Kidney (tissue), 14 donors: ENCODE results near the gene NCKAP5. TPM values are rescaled to one million over a fixed set of nuclear protein-coding genes. Genes with fewer than 3 reads are reported as not detected.

ENCODE experiments used
- DNase-seq, 5 donors: peaks; one replicate each; pipeline ENCODE4 v3.0.0-alpha.2; 2013 to 2020
- FAIRE-seq: peaks from 2 replicates; lab custom pipeline; 2012; peaks lifted over from hg19 to GRCh38; lab: Jason Lieb, UNC
- H3K27ac ChIP-seq, 2 donors: one replicate each; pipeline ENCODE4 v1.7.0; 2013; ENCODE audit warnings: low read depth in 2 of 2, low read length in 2 of 2, inconsistent platforms in 1 of 2
- H3K27me3 ChIP-seq: one replicate; pipeline ENCODE4 v1.7.1; 2013; ENCODE audit warnings: low read length, inconsistent platforms; ENCODE audit not compliant: control insufficient read depth, insufficient read depth
- H3K36me3 ChIP-seq, 3 donors: one replicate each; pipeline versions ENCODE4 v1.7.0 to v1.7.1; 2013; ENCODE audit warnings: low read length in 3 of 3, control low read depth in 1 of 3, inconsistent platforms in 1 of 3; ENCODE audit not compliant: insufficient read depth in 3 of 3, control insufficient read depth in 2 of 3
- H3K4me1 ChIP-seq, 3 donors: one replicate each; pipeline versions ENCODE4 v1.7.0 to v1.7.1; 2013; ENCODE audit warnings: low read length in 3 of 3, inconsistent platforms in 1 of 3, low read depth in 1 of 3; ENCODE audit not compliant: control insufficient read depth in 2 of 3, insufficient read depth in 2 of 3
- H3K4me3 ChIP-seq, 3 donors: one replicate each; pipeline versions ENCODE4 v1.7.0 to v1.8.1; 2013; ENCODE audit warnings: low read length in 3 of 3, control low read depth in 1 of 3, inconsistent platforms in 1 of 3
- H3K9ac ChIP-seq, 3 donors: one replicate each; pipeline versions ENCODE4 v1.7.0 to v1.7.1; 2013; ENCODE audit warnings: low read length in 3 of 3, control low read depth in 1 of 3, inconsistent platforms in 1 of 3
- H3K9me3 ChIP-seq, 3 donors: one replicate each; pipeline versions ENCODE4 v1.7.0 to v1.7.1; 2013; ENCODE audit warnings: low read length in 3 of 3, control low read depth in 1 of 3, inconsistent platforms in 1 of 3; ENCODE audit not compliant: control insufficient read depth in 2 of 3, insufficient read depth in 1 of 3
- intact Hi-C: fragments of 100-400 bp; cut with DNase I; formaldehyde crosslinking; loops from one replicate; pipeline ENCODE4 v1.11.1; 2022
- polyA plus RNA-seq: library from polyadenylated mRNA; stranded (reverse); fragments of 350-450 nt; fragmentation: Illumina TruSeq; extraction: RNeasy Lipid Tissue Mini Kit (QIAGEN cat#74804); gene quantifications from one replicate; pipeline ENCODE4 v1.2.3, GENCODE V29; 2014; ENCODE audit warnings: low read depth, low replicate concordance; ENCODE audit not compliant: insufficient read depth
- total RNA-seq: library from RNA; stranded (reverse); fragmentation: NEBNext Ultra II Directional; extraction: Animal tissue kit (Norgen Biotek cat#: 25700); gene quantifications from one replicate; pipeline ENCODE4 v1.2.1, GENCODE V29; 2021
- TF ChIP-seq, protein P1 (sequence below): IDR thresholded peaks from 3 replicates; pipeline ENCODE4 v1.5.1; 2012; ENCODE audit warnings: mild to moderate bottlenecking, moderate library complexity, borderline replicate concordance; ENCODE audit not compliant: insufficient read depth; ENCODE audit errors: extremely low read depth
- donor health status: control.
- donor health status: control.
- donor health status: control.
- donor health status: control.
- donor health status: control.
- donor health status: DM: yes; HTN: yes; CAD: no.
- donor health status: Normal renal cell carcinoma (clear cell type).

NCKAP5 gene
- total and polyA plus RNA-seq, 2 donors from 2014 or later = 1.8 to 2.9 TPM

DNA sequence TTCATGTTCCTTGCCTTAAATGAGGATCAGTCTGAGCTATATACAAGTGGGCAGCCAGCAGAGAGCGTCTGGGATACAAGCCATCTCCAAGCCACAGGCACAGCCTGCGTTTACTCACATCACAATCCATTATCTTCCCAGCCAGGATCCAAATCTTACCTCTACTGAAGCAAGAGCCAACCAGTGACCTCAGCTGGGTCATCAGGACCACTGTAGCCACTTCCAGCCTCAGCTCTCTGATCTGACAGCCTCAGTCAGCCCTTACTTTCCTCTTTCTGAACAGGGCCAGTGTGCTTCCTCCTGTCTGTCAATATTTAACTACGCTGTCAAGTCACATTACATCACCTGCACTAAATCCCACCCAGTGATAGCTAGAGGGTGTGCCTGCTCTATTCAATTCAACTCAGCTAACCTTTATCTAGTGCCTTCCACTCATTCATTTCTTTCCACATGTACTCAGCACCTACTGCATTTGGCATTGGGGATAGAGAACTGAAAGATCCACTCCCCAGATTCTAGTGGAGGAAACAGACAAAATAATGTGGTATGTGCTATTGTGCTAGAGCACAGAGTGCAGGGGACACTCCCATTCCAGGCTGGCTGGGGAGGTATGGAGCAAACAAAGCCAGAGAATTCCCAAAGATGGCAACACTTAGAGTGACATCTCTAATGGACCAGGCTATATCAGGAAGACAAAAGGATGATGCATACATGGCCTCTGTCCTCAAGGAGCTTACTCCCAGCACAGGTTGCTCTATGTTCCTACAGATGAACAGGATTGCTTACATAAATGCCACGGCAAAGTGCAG lies 146.5 kb downstream of the NCKAP5 start:
- Histone ChIP-seq H3K4me3 (no peak overlapping the region), H3K36me3 (no peaks in the 10 kb centered on the region), H3K9ac (no peak overlapping the region), H3K9me3 (no peaks in the 10 kb centered on the region), H3K27ac (peak overlapping the region in 1 of 2 donors; percentile 18), H3K27me3 (no peaks in the 10 kb centered on the region), H3K4me1 (peaks cover 0 to 17% (median 7%) of the 10 kb centered on the region in 3 donors)
- intact Hi-C loops = no loop called here
- peak in 4 of 5 donors; percentile 44 to 73 (median 59) for DNase-seq
- TF ChIP-seq, protein P1, sequence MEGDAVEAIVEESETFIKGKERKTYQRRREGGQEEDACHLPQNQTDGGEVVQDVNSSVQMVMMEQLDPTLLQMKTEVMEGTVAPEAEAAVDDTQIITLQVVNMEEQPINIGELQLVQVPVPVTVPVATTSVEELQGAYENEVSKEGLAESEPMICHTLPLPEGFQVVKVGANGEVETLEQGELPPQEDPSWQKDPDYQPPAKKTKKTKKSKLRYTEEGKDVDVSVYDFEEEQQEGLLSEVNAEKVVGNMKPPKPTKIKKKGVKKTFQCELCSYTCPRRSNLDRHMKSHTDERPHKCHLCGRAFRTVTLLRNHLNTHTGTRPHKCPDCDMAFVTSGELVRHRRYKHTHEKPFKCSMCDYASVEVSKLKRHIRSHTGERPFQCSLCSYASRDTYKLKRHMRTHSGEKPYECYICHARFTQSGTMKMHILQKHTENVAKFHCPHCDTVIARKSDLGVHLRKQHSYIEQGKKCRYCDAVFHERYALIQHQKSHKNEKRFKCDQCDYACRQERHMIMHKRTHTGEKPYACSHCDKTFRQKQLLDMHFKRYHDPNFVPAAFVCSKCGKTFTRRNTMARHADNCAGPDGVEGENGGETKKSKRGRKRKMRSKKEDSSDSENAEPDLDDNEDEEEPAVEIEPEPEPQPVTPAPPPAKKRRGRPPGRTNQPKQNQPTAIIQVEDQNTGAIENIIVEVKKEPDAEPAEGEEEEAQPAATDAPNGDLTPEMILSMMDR = no peak
- FAIRE-seq = no peak

DNA sequence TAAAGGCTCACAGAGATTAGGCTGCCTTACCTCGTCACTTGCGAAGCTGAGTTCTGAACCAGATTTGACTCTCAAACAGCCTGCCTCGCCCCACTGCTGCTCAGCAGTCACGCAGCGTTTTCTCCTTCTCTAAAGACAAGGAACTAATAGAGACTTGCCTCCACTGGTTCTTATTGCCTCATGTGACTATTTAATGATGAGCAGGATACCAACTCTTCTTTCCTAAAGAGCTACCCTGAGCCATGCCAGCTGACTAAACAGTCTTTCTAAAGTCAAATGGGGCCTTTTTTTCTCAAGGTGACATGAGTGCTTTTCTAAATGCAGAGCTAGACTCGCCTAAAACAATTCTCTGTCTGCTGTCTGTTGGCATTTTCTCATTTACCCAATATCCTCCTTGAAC lies 147.5 kb downstream of the NCKAP5 start:
- no peak overlapping the region for H3K9ac ChIP-seq
- intact Hi-C loops = no loop called here
- H3K27me3 ChIP-seq = no peaks in the 10 kb centered on the region
- no peaks in the 10 kb centered on the region for H3K36me3 ChIP-seq
- H3K4me1 ChIP-seq = peaks cover 0 to 17% (median 7%) of the 10 kb centered on the region in 3 donors
- no peaks in the 10 kb centered on the region for H3K9me3 ChIP-seq
- no peak overlapping the region for H3K27ac ChIP-seq
- TF ChIP-seq, protein P1 = no peak
- H3K4me3 ChIP-seq = no peak overlapping the region
- no peak for FAIRE-seq
- DNase-seq = no peak

DNA sequence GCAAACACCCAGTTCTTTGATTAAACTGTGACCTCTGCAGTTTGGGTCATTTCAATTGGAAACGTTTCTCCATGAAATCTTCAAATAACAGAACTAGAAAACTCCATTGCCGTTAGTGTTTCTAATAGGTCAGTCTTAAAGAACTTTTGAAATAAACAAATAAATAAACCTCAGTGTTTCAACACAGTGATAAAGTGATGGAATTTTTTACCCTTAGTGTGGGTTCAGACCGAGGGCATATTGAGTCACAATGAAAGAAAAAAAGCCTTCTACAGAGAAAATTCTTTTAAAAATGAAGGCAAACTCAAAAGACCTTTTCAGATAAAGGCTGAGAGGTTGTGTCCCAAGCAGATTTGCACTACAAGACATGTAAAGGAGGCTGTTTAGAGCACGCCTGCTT lies 149.6 kb downstream of the NCKAP5 start:
- intact Hi-C loops = no loop called here
- TF ChIP-seq, protein P1 = no peak
- Histone ChIP-seq H3K27ac (no peak overlapping the region), H3K4me3 (no peak overlapping the region), H3K9ac (no peak overlapping the region), H3K36me3 (no peaks in the 10 kb centered on the region), H3K27me3 (no peaks in the 10 kb centered on the region), H3K4me1 (peaks cover 0 to 12% (median 7%) of the 10 kb centered on the region in 3 donors), H3K9me3 (no peaks in the 10 kb centered on the region)
- FAIRE-seq = no peak
- no peak for DNase-seq
